K562 (cell line): ENCODE measurements around the gene ATG4D. TPM values are rescaled to one million over a fixed set of nuclear protein-coding genes. Genes with fewer than 3 reads are reported as not detected.

Experiments
- CBFA2T2 ChIP-seq: fragments of 450-650 bp; conservative IDR thresholded peaks from 2 replicates; pipeline ENCODE4 v1.6.1; 2017; ENCODE audit warnings: mild to moderate bottlenecking
- CBFA2T3 ChIP-seq: fragments of 450-650 bp; IDR thresholded peaks from 2 replicates; pipeline ENCODE4 v1.6.1; 2017
- DPF2 ChIP-seq: fragments of 450-650 bp; IDR thresholded peaks from 2 replicates; pipeline ENCODE4 v1.6.1; 2016
- EP400 ChIP-seq: fragments of 450-650 bp; IDR thresholded peaks from 2 replicates; pipeline ENCODE4 v1.6.1; 2017; ENCODE audit warnings: antibody characterized with exemption, mild to moderate bottlenecking, moderate library complexity
- EWSR1 ChIP-seq: fragments of 450-650 bp; IDR thresholded peaks from 2 replicates; pipeline ENCODE4 v1.6.1; 2018; ENCODE audit warnings: borderline replicate concordance, mild to moderate bottlenecking, low read depth, moderate library complexity; ENCODE audit not compliant: partially characterized antibody
- GTF2A2 ChIP-seq: IDR thresholded peaks from 2 replicates; pipeline ENCODE4 v1.6.1; 2016; ENCODE audit warnings: mild to moderate bottlenecking, missing genetic modification characterization, missing compliant biosample characterization
- HCFC1 ChIP-seq: IDR thresholded peaks from 2 replicates; pipeline ENCODE4 v1.6.1; 2012; ENCODE audit warnings: low read depth, low read length, improper control_type of control experiment
- HDAC1 ChIP-seq, 2 experiments: fragments of 450-650 bp; IDR thresholded peaks; 2 replicates each; pipeline ENCODE4 v1.6.1; 2016 to 2017; ENCODE audit warnings: inconsistent platforms in 1 of 2, mild to moderate bottlenecking in 1 of 2, moderate library complexity in 1 of 2
- KAT7 ChIP-seq: sonication (generic); formaldehyde crosslinking; IDR thresholded peaks from 2 replicates; pipeline ENCODE4 v1.8.0; 2022; ENCODE audit warnings: missing genetic modification reagents, mild to moderate bottlenecking, borderline replicate concordance
- KDM4B ChIP-seq, 2 experiments: fragments of 450-650 bp in 1 of 2; sonication (generic) in 1 of 2; IDR thresholded peaks; 2 replicates each; pipeline ENCODE4 v1.6.1; 2016 to 2017; ENCODE audit warnings: borderline replicate concordance in 2 of 2, antibody characterized with exemption in 1 of 2, low read depth in 1 of 2, mild to moderate bottlenecking in 1 of 2
- LCOR ChIP-seq: sonication (generic); formaldehyde crosslinking; IDR thresholded peaks from 2 replicates; pipeline ENCODE4 v1.8.0; 2022; ENCODE audit warnings: mild to moderate bottlenecking, missing genetic modification reagents
- MIER1 ChIP-seq: fragments of 450-650 bp; IDR thresholded peaks from 2 replicates; pipeline ENCODE4 v1.6.1; 2016; ENCODE audit warnings: antibody characterized with exemption, mild to moderate bottlenecking, low read depth
- MTA1 ChIP-seq: fragments of 450-650 bp; IDR thresholded peaks from 2 replicates; pipeline ENCODE4 v1.6.1; 2017; ENCODE audit warnings: borderline replicate concordance
- NCOA6 ChIP-seq: fragments of 450-650 bp; IDR thresholded peaks from 2 replicates; pipeline ENCODE4 v1.6.1; 2017; ENCODE audit warnings: mild to moderate bottlenecking
- NFE2L1 ChIP-seq: fragments of 450-650 bp; IDR thresholded peaks from 2 replicates; pipeline ENCODE4 v1.6.1; 2016; ENCODE audit warnings: missing genetic modification characterization, low read depth, mild to moderate bottlenecking, missing compliant biosample characterization, moderate library complexity, borderline replicate concordance
- NFRKB ChIP-seq: fragments of 450-650 bp; IDR thresholded peaks from 2 replicates; pipeline ENCODE4 v1.6.1; 2016; ENCODE audit warnings: low read depth
- NR3C1 ChIP-seq: sonication (generic); formaldehyde crosslinking; IDR thresholded peaks from 2 replicates; pipeline ENCODE4 v1.8.1; 2022; ENCODE audit warnings: missing genetic modification reagents
- RCOR1 ChIP-seq, 2 experiments: IDR thresholded peaks; 2 replicates each; pipeline ENCODE4 v1.6.1; 2012; ENCODE audit warnings: low read depth in 2 of 2, low read length in 2 of 2, borderline replicate concordance in 1 of 2, improper control_type of control experiment in 1 of 2
- UBTF ChIP-seq, 2 experiments: IDR thresholded peaks; 2 replicates each; pipeline ENCODE4 v1.6.1; 2012; ENCODE audit warnings: improper control_type of control experiment in 2 of 2, low read depth in 2 of 2, low read length in 2 of 2, borderline replicate concordance in 1 of 2
- ZFX ChIP-seq: sonication (generic); formaldehyde crosslinking; IDR thresholded peaks from 2 replicates; pipeline ENCODE4 v1.8.0; 2022; ENCODE audit warnings: mild to moderate bottlenecking, missing genetic modification reagents, moderate library complexity
- ZNF263 ChIP-seq: sonication (generic); formaldehyde crosslinking; IDR thresholded peaks from 2 replicates; pipeline ENCODE4 v1.8.0; 2022; ENCODE audit warnings: mild to moderate bottlenecking, missing genetic modification reagents, borderline replicate concordance
- ZNF282 ChIP-seq: sonication (generic); formaldehyde crosslinking; IDR thresholded peaks from 2 replicates; pipeline ENCODE4 v1.8.1; 2023; ENCODE audit warnings: missing genetic modification reagents
- polyA plus RNA-seq, 8 experiments: library from polyadenylated mRNA; depleted of rRNA in 4 of 8; stranded (reverse) in 5 of 8; unstranded in 3 of 8; fragments of >200 nt; fragmentation: Nextera tagmentation in 2 of 8; fragmentation: Illumina TruSeq in 1 of 8; extraction: Ambion mirVana in 2 of 8; extraction: Trizol in 1 of 8; gene quantifications; 2 replicates each; pipeline versions ENCODE4 v1.2.1 to v1.2.3, GENCODE V29; 2011 to 2014; ENCODE audit warnings: inconsistent platforms in 1 of 8, missing spikeins in 1 of 8
- total RNA-seq, 7 experiments: library from RNA; depleted of rRNA in 6 of 7; stranded (reverse); fragments of >200 nt in 6 of 7; fragmentation: Illumina TruSeq in 2 of 7; extraction: Trizol in 2 of 7; gene quantifications; 2 replicates each; pipeline versions ENCODE4 v1.2.1 to v1.2.3, GENCODE V29; 2011 to 2021; ENCODE audit warnings: low replicate concordance in 1 of 7
- TF ChIP-seq, protein P1 (sequence below): fragments of 450-650 bp; formaldehyde crosslinking; conservative IDR thresholded peaks from 2 replicates; pipeline ENCODE4 v1.4.0; 2022; ENCODE audit warnings: mild to moderate bottlenecking, missing genetic modification characterization
- TF ChIP-seq, protein P2 (sequence below): sonication (generic); formaldehyde crosslinking; IDR thresholded peaks from 2 replicates; pipeline ENCODE4 v1.8.0; 2022; ENCODE audit warnings: missing genetic modification reagents, mild to moderate bottlenecking, moderate library complexity, borderline replicate concordance

ATG4D gene
- total and polyA plus RNA-seq, 9 of the 15 experiments (the other 6 are each of a cell fraction or from before 2014, with no cell fraction given): 0.51 to 66.1 (median 22.9) TPM

GRCh38 chr19:10602330-10603083 lies 58.8 kb downstream of the ATG4D start (continued):
- TF ChIP-seq MIER1: no peak
- TF ChIP-seq ZFX (CRISPR knock-in tag): peak; percentile 76
- 0 out of 2 replicates have a peak, but pooled peaks have one; percentile 27 for TF ChIP-seq CBFA2T3
- TF ChIP-seq NFRKB: 0 out of 2 replicates have a peak, but pooled peaks have one; percentile 50
- TF ChIP-seq, protein P1, sequence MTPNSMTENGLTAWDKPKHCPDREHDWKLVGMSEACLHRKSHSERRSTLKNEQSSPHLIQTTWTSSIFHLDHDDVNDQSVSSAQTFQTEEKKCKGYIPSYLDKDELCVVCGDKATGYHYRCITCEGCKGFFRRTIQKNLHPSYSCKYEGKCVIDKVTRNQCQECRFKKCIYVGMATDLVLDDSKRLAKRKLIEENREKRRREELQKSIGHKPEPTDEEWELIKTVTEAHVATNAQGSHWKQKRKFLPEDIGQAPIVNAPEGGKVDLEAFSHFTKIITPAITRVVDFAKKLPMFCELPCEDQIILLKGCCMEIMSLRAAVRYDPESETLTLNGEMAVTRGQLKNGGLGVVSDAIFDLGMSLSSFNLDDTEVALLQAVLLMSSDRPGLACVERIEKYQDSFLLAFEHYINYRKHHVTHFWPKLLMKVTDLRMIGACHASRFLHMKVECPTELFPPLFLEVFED (CRISPR knock-in tag): no peak
- 0 out of 2 replicates have a peak, but pooled peaks have one; percentile 45 for TF ChIP-seq NR3C1 (CRISPR knock-in tag)
- no peak for TF ChIP-seq GTF2A2 (tag)
- TF ChIP-seq HCFC1: 0 out of 2 replicates have a peak, but pooled peaks have one; percentile 6
- TF ChIP-seq, protein P2, sequence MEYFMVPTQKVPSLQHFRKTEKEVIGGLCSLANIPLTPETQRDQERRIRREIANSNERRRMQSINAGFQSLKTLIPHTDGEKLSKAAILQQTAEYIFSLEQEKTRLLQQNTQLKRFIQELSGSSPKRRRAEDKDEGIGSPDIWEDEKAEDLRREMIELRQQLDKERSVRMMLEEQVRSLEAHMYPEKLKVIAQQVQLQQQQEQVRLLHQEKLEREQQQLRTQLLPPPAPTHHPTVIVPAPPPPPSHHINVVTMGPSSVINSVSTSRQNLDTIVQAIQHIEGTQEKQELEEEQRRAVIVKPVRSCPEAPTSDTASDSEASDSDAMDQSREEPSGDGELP (CRISPR knock-in tag): peak; percentile 67; the same call in 1 of the 2 replicates
- 0 out of 2 replicates have a peak, but pooled peaks have one; percentile 42 for TF ChIP-seq LCOR (CRISPR knock-in tag)
- TF ChIP-seq DPF2: 0 out of 2 replicates have a peak, but pooled peaks have one; percentile 43
- no peak for TF ChIP-seq NCOA6
- no peak for TF ChIP-seq NFE2L1 (tag)
- TF ChIP-seq MTA1: no peak
- TF ChIP-seq UBTF (IDR thresholded peaks at IDR 0.05; ENCODE audit: borderline replicate concordance in 1 of 2, low read depth in 2 of 2, low read length in 2 of 2): no peak
- 0 out of 2 replicates have a peak, but pooled peaks have one; percentile 11 for TF ChIP-seq ZNF263 (CRISPR knock-in tag)
- TF ChIP-seq HDAC1 (IDR thresholded peaks at IDR 0.05): peak in 1 of 2 experiments; percentile 31; a peak in 1 of 4 replicates
- TF ChIP-seq KDM4B (IDR thresholded peaks at IDR 0.05; ENCODE audit: borderline replicate concordance in 2 of 2, low read depth in 1 of 2): 0 out of 4 replicates have a peak, but pooled peaks of 1 of the 2 experiments have one; percentile 39
- no peak for TF ChIP-seq RCOR1 (IDR thresholded peaks at IDR 0.05; ENCODE audit: borderline replicate concordance in 1 of 2, low read depth in 2 of 2, low read length in 2 of 2)
- TF ChIP-seq EP400: peak; percentile 32; the same call in 1 of the 2 replicates
- TF ChIP-seq EWSR1: no peak
- TF ChIP-seq KAT7 (CRISPR knock-in tag): 0 out of 2 replicates have a peak, but pooled peaks have one; percentile 44
- TF ChIP-seq CBFA2T2: no peak
- no peak for TF ChIP-seq ZNF282
